ENCODE measurements around the gene SMARCC2. TPM values are rescaled to one million over a fixed set of nuclear protein-coding genes. Genes with fewer than 3 reads are reported as not detected.

The SMARCC2 gene
- total RNA-seq, 1 experiment from 2014 or later, result 38.4 TPM

- Histone ChIP-seq H3K4me1 (ENCODE audit: insufficient read depth, low read length) (no peaks in the 10 kb centered on the region), H3K9ac (ENCODE audit: low read length) (no peak overlapping the region), H3K27me3 (ENCODE audit: low read length) (no peaks in the 10 kb centered on the region), H4K20me1 (ENCODE audit: low read length) (no peaks in the 10 kb centered on the region), H3K4me3 (ENCODE audit: low read length) (no peak overlapping the region), H3K27ac (ENCODE audit: low read length) (no peak overlapping the region), H2AFZ (ENCODE audit: low read length) (no peak overlapping the region), H3K79me2 (ENCODE audit: low read length) (no peaks in the 10 kb centered on the region), H3F3A (ENCODE audit: low read length, unreplicated experiment) (no peaks in the 10 kb centered on the region), H3K4me2 (ENCODE audit: low read length) (no peak overlapping the region), H3K9me3 (ENCODE audit: low read length) (no peaks in the 10 kb centered on the region), H3K9me2 (replicated peaks; ENCODE audit: low read length) (no peaks in the 10 kb centered on the region), H3K36me3 (ENCODE audit: low read depth, low read length) (peaks cover 18% of the 10 kb centered on the region)
- intact Hi-C loops (cut with micrococcal nuclease), result no loop called here
- CTCF ChIA-PET, result no interaction called here
- POLR2A ChIA-PET (ENCODE audit: unreplicated experiment), result no interaction called here
- BruUV-seq (replicated peaks), result no TSS peak
- TF ChIP-seq EZH2 (IDR thresholded peaks at IDR 0.05; ENCODE audit: low read length, unreplicated experiment) (no peak), EZH2phosphoT487 (IDR thresholded peaks at IDR 0.05; ENCODE audit: borderline replicate concordance, low read length) (no peak)
- TF ChIP-seq, protein P1, sequence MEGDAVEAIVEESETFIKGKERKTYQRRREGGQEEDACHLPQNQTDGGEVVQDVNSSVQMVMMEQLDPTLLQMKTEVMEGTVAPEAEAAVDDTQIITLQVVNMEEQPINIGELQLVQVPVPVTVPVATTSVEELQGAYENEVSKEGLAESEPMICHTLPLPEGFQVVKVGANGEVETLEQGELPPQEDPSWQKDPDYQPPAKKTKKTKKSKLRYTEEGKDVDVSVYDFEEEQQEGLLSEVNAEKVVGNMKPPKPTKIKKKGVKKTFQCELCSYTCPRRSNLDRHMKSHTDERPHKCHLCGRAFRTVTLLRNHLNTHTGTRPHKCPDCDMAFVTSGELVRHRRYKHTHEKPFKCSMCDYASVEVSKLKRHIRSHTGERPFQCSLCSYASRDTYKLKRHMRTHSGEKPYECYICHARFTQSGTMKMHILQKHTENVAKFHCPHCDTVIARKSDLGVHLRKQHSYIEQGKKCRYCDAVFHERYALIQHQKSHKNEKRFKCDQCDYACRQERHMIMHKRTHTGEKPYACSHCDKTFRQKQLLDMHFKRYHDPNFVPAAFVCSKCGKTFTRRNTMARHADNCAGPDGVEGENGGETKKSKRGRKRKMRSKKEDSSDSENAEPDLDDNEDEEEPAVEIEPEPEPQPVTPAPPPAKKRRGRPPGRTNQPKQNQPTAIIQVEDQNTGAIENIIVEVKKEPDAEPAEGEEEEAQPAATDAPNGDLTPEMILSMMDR (conservative IDR thresholded peaks at IDR 0.05; ENCODE audit: low read depth, low read length), result no peak
- DNase-seq, result no peak
- ATAC-seq, result no peak
These were observed 13.6 kb upstream of the SMARCC2 start for GRCh38 chr12:56202838-56203237.

GRCh38 chr12:56202366-56202765 is 13.1 kb upstream of the SMARCC2 start:
- no TSS peak for BruUV-seq (replicated peaks)
- no peak overlapping the region for H2AFZ ChIP-seq (ENCODE audit: low read length)
- H3K9me2 ChIP-seq (replicated peaks; ENCODE audit: low read length), result no peaks in the 10 kb centered on the region
- ChIA-PET POLR2A (ENCODE audit: unreplicated experiment) (no interaction called here), CTCF (no interaction called here)
- peaks cover 13% of the 10 kb centered on the region for H3K36me3 ChIP-seq (ENCODE audit: low read depth, low read length)
- H3K27me3 ChIP-seq (ENCODE audit: low read length), result no peaks in the 10 kb centered on the region
- H4K20me1 ChIP-seq (ENCODE audit: low read length), result no peaks in the 10 kb centered on the region
- no peak overlapping the region for H3K27ac ChIP-seq (ENCODE audit: low read length)
- DNase-seq (no peak), ATAC-seq (no peak)
- H3K4me2 ChIP-seq (ENCODE audit: low read length), result no peak overlapping the region
- H3F3A ChIP-seq (ENCODE audit: low read length, unreplicated experiment), result no peaks in the 10 kb centered on the region
- no peaks in the 10 kb centered on the region for H3K79me2 ChIP-seq (ENCODE audit: low read length)
- no peak overlapping the region for H3K9ac ChIP-seq (ENCODE audit: low read length)
- H3K4me1 ChIP-seq (ENCODE audit: insufficient read depth, low read length), result no peaks in the 10 kb centered on the region
- TF ChIP-seq EZH2 (IDR thresholded peaks at IDR 0.05; ENCODE audit: low read length, unreplicated experiment) (no peak), EZH2phosphoT487 (IDR thresholded peaks at IDR 0.05; ENCODE audit: borderline replicate concordance, low read length) (no peak)
- TF ChIP-seq, protein P1 (conservative IDR thresholded peaks at IDR 0.05; ENCODE audit: low read depth, low read length), result no peak
- no peaks in the 10 kb centered on the region for H3K9me3 ChIP-seq (ENCODE audit: low read length)
- H3K4me3 ChIP-seq (ENCODE audit: low read length), result no peak overlapping the region
- intact Hi-C loops (cut with micrococcal nuclease), result no loop called here

GRCh38 chr12:56198836-56199235 is 9.6 kb upstream of the SMARCC2 start:
- intact Hi-C loops (cut with micrococcal nuclease), result loop anchor here (10.0 kb wide), 1 partner anchor 266 kb away; the partner anchor contains the start of gene SPRYD4
- no peak overlapping the region for H3K27ac ChIP-seq (ENCODE audit: low read length)

More at GRCh38 chr12:56198836-56199235, 9.6 kb upstream of the SMARCC2 start:
- H3K4me3 ChIP-seq (ENCODE audit: low read length), result no peak overlapping the region
- CTCF ChIA-PET, result no interaction called here
- no peaks in the 10 kb centered on the region for H3K9me2 ChIP-seq (replicated peaks; ENCODE audit: low read length)
- no TSS peak for BruUV-seq (replicated peaks)
- H3K9me3 ChIP-seq (ENCODE audit: low read length), result no peaks in the 10 kb centered on the region
- ATAC-seq (no peak), DNase-seq (no peak)
- no peaks in the 10 kb centered on the region for H3K79me2 ChIP-seq (ENCODE audit: low read length)
- H4K20me1 ChIP-seq (ENCODE audit: low read length), result no peaks in the 10 kb centered on the region
- H3K4me1 ChIP-seq (ENCODE audit: insufficient read depth, low read length), result no peaks in the 10 kb centered on the region
- no peaks in the 10 kb centered on the region for H3K27me3 ChIP-seq (ENCODE audit: low read length)
- POLR2A ChIA-PET (ENCODE audit: unreplicated experiment), result no interaction called here
- H3F3A ChIP-seq (ENCODE audit: low read length, unreplicated experiment), result no peaks in the 10 kb centered on the region
- H3K4me2 ChIP-seq (ENCODE audit: low read length), result no peak overlapping the region
- H2AFZ ChIP-seq (ENCODE audit: low read length), result no peak overlapping the region
- no peak overlapping the region for H3K9ac ChIP-seq (ENCODE audit: low read length)
- no peaks in the 10 kb centered on the region for H3K36me3 ChIP-seq (ENCODE audit: low read depth, low read length)
- TF ChIP-seq EZH2phosphoT487 (IDR thresholded peaks at IDR 0.05; ENCODE audit: borderline replicate concordance, low read length), result no peak
- TF ChIP-seq, protein P1 (conservative IDR thresholded peaks at IDR 0.05; ENCODE audit: low read depth, low read length), result no peak
- no peak for TF ChIP-seq EZH2 (IDR thresholded peaks at IDR 0.05; ENCODE audit: low read length, unreplicated experiment)
